ENCODE measurements around the gene CDK1. TPM values are rescaled to one million over a fixed set of nuclear protein-coding genes. Genes with fewer than 3 reads are reported as not detected.

CDK1 gene
- 17.2 TPM for total RNA-seq

- no peak within 1 kb of the TSS for H3K27ac ChIP-seq (ENCODE audit: low read depth, low read length)
- H3K4me1 ChIP-seq (ENCODE audit: control insufficient read depth in 3 of 3, insufficient read depth in 3 of 3, low read length in 3 of 3) = peaks cover 0 to 8% (median 3%) of the 10 kb centered on the region in 3 donors
- no peaks in the 10 kb centered on the region for H3K9me3 ChIP-seq (ENCODE audit: control insufficient read depth in 3 of 3, low read length in 3 of 3)
- peak within 1 kb of the TSS; percentile 76 to 80 (median 79) for H3K4me3 ChIP-seq (ENCODE audit: low read length in 3 of 3)
- no peaks in the 10 kb centered on the region for H3K36me3 ChIP-seq (ENCODE audit: control insufficient read depth in 3 of 3, insufficient read depth in 3 of 3, low read length in 3 of 3)
- H3K9ac ChIP-seq (ENCODE audit: low read depth in 1 of 3, low read length in 3 of 3) = peak within 1 kb of the TSS; percentile 64 to 87 (median 78)
- H3K27me3 ChIP-seq (ENCODE audit: control insufficient read depth in 3 of 3, insufficient read depth in 3 of 3, low read length in 3 of 3) = no peaks in the 10 kb centered on the region
Measured at GRCh38 chr10:60778214-60778970, at the start of gene CDK1. TSS of gene CDK1 (plus strand) at chr10:60778478. CDS start at chr10:60780166, 1,688 bp downstream.

DNA sequence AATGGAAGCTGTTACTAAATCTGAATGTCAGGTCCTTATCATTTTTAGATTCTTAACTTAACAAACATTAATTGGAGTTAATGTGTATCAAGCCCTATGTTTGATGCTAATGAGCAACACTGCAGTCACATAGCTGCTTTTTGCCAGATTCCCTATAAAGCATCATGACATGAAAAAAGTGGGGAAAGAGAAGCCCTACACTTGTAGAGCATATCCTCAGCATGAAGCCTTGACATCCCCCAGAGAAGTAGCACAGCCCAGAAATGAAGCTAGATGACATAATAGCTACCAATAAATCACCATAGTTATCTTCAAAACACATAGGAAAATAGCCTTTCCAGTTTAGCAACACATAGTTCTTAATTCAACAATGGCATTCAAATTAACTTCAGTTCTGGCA, 49.2 kb upstream of the CDK1 start:
- Histone ChIP-seq H3K4me3 (ENCODE audit: low read length in 3 of 3) (no peak overlapping the region), H3K27ac (ENCODE audit: low read depth, low read length) (no peak overlapping the region), H3K9ac (ENCODE audit: low read depth in 1 of 3, low read length in 3 of 3) (no peak overlapping the region), H3K36me3 (ENCODE audit: control insufficient read depth in 3 of 3, insufficient read depth in 3 of 3, low read length in 3 of 3) (no peaks in the 10 kb centered on the region), H3K4me1 (ENCODE audit: control insufficient read depth in 3 of 3, insufficient read depth in 3 of 3, low read length in 3 of 3) (peaks cover 0 to 8% (median 8%) of the 10 kb centered on the region in 3 donors), H3K27me3 (ENCODE audit: control insufficient read depth in 3 of 3, insufficient read depth in 3 of 3, low read length in 3 of 3) (peaks cover 15 to 28% (median 27%) of the 10 kb centered on the region in 3 donors), H3K9me3 (ENCODE audit: control insufficient read depth in 3 of 3, low read length in 3 of 3) (no peaks in the 10 kb centered on the region)

GRCh38 chr10:60731134-60731885, 47.0 kb upstream of the CDK1 start:
- H3K27ac ChIP-seq (ENCODE audit: low read depth, low read length) = no peak overlapping the region
- H3K4me1 ChIP-seq (ENCODE audit: control insufficient read depth in 3 of 3, insufficient read depth in 3 of 3, low read length in 3 of 3) = peaks cover 0 to 8% (median 8%) of the 10 kb centered on the region in 3 donors
- H3K9ac ChIP-seq (ENCODE audit: low read depth in 1 of 3, low read length in 3 of 3) = no peak overlapping the region
- H3K36me3 ChIP-seq (ENCODE audit: control insufficient read depth in 3 of 3, insufficient read depth in 3 of 3, low read length in 3 of 3) = no peaks in the 10 kb centered on the region
- peaks cover 29 to 35% (median 31%) of the 10 kb centered on the region in 3 donors for H3K27me3 ChIP-seq (ENCODE audit: control insufficient read depth in 3 of 3, insufficient read depth in 3 of 3, low read length in 3 of 3)
- H3K4me3 ChIP-seq (ENCODE audit: low read length in 3 of 3) = no peak overlapping the region
- H3K9me3 ChIP-seq (ENCODE audit: control insufficient read depth in 3 of 3, low read length in 3 of 3) = no peaks in the 10 kb centered on the region

GRCh38 chr10:60732198-60732806, 46.0 kb upstream of the CDK1 start:
- H3K27me3 ChIP-seq (ENCODE audit: control insufficient read depth in 3 of 3, insufficient read depth in 3 of 3, low read length in 3 of 3) = peaks cover 29 to 37% (median 31%) of the 10 kb centered on the region in 3 donors
- H3K4me1 ChIP-seq (ENCODE audit: control insufficient read depth in 3 of 3, insufficient read depth in 3 of 3, low read length in 3 of 3) = peaks cover 0 to 8% (median 8%) of the 10 kb centered on the region in 3 donors
- H3K9ac ChIP-seq (ENCODE audit: low read depth in 1 of 3, low read length in 3 of 3) = peak overlapping the region in 1 of 3 donors; percentile 35
- no peak overlapping the region for H3K27ac ChIP-seq (ENCODE audit: low read depth, low read length)
- H3K4me3 ChIP-seq (ENCODE audit: low read length in 3 of 3) = peak overlapping the region; percentile 45 to 63 (median 54)
- H3K9me3 ChIP-seq (ENCODE audit: control insufficient read depth in 3 of 3, low read length in 3 of 3) = no peaks in the 10 kb centered on the region
- no peaks in the 10 kb centered on the region for H3K36me3 ChIP-seq (ENCODE audit: control insufficient read depth in 3 of 3, insufficient read depth in 3 of 3, low read length in 3 of 3)

- H3K4me1 ChIP-seq (ENCODE audit: control insufficient read depth in 3 of 3, insufficient read depth in 3 of 3, low read length in 3 of 3) = peaks cover 0 to 8% (median 8%) of the 10 kb centered on the region in 3 donors
Measured at GRCh38 chr10:60732807-60733516, 45.3 kb upstream of the CDK1 start.

GRCh38 chr10:60733517-60733822, 44.8 kb upstream of the CDK1 start:
- Histone ChIP-seq H3K27me3 (ENCODE audit: control insufficient read depth in 3 of 3, insufficient read depth in 3 of 3, low read length in 3 of 3) (peaks cover 27 to 37% (median 29%) of the 10 kb centered on the region in 3 donors), H3K4me1 (ENCODE audit: control insufficient read depth in 3 of 3, insufficient read depth in 3 of 3, low read length in 3 of 3) (peaks cover 0 to 8% (median 8%) of the 10 kb centered on the region in 3 donors), H3K9ac (ENCODE audit: low read depth in 1 of 3, low read length in 3 of 3) (peak overlapping the region in 1 of 3 donors; percentile 26), H3K36me3 (ENCODE audit: control insufficient read depth in 3 of 3, insufficient read depth in 3 of 3, low read length in 3 of 3) (no peaks in the 10 kb centered on the region), H3K4me3 (ENCODE audit: low read length in 3 of 3) (peak overlapping the region in 2 of 3 donors; percentile 54 to 64), H3K27ac (ENCODE audit: low read depth, low read length) (no peak overlapping the region), H3K9me3 (ENCODE audit: control insufficient read depth in 3 of 3, low read length in 3 of 3) (no peaks in the 10 kb centered on the region)

More at GRCh38 chr10:60732807-60733516, 45.3 kb upstream of the CDK1 start:
- peaks cover 29 to 37% (median 29%) of the 10 kb centered on the region in 3 donors for H3K27me3 ChIP-seq (ENCODE audit: control insufficient read depth in 3 of 3, insufficient read depth in 3 of 3, low read length in 3 of 3)
- H3K4me3 ChIP-seq (ENCODE audit: low read length in 3 of 3) = peak overlapping the region; percentile 54 to 64 (median 63)
- peak overlapping the region in 2 of 3 donors; percentile 26 to 35 for H3K9ac ChIP-seq (ENCODE audit: low read depth in 1 of 3, low read length in 3 of 3)
- no peaks in the 10 kb centered on the region for H3K9me3 ChIP-seq (ENCODE audit: control insufficient read depth in 3 of 3, low read length in 3 of 3)
- no peak overlapping the region for H3K27ac ChIP-seq (ENCODE audit: low read depth, low read length)
- H3K36me3 ChIP-seq (ENCODE audit: control insufficient read depth in 3 of 3, insufficient read depth in 3 of 3, low read length in 3 of 3) = no peaks in the 10 kb centered on the region

DNA sequence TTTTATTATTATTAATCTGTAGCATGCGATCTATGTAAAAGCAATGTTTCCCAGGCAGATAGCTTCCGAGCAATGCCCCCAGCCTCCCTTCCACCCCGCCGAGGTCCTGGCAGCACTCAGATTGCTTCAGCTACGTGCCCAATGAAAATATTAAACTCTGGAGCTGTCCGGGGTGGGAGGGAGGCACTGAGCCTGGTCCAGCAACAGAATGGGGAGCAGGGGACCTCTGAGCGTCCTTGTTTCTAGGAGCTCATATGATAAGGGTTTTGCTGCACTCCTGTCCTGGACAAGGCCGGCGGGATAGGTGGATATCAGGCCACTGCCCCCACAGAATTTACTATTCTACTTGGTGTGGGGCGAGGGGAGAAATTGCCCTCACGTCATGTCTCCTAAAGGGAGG, 44.5 kb upstream of the CDK1 start:
- H3K4me3 ChIP-seq (ENCODE audit: low read length in 3 of 3) = no peak overlapping the region
- H3K27me3 ChIP-seq (ENCODE audit: control insufficient read depth in 3 of 3, insufficient read depth in 3 of 3, low read length in 3 of 3) = peaks cover 27 to 37% (median 29%) of the 10 kb centered on the region in 3 donors

GRCh38 chr10:60734226-60734625, 44.1 kb upstream of the CDK1 start:
- Histone ChIP-seq H3K27ac (ENCODE audit: low read depth, low read length) (no peak overlapping the region), H3K4me1 (ENCODE audit: control insufficient read depth in 3 of 3, insufficient read depth in 3 of 3, low read length in 3 of 3) (peaks cover 0 to 8% (median 8%) of the 10 kb centered on the region in 3 donors), H3K36me3 (ENCODE audit: control insufficient read depth in 3 of 3, insufficient read depth in 3 of 3, low read length in 3 of 3) (no peaks in the 10 kb centered on the region), H3K9ac (ENCODE audit: low read depth in 1 of 3, low read length in 3 of 3) (peak overlapping the region in 1 of 3 donors; percentile 18), H3K9me3 (ENCODE audit: control insufficient read depth in 3 of 3, low read length in 3 of 3) (no peaks in the 10 kb centered on the region), H3K4me3 (ENCODE audit: low read length in 3 of 3) (no peak overlapping the region), H3K27me3 (ENCODE audit: control insufficient read depth in 3 of 3, insufficient read depth in 3 of 3, low read length in 3 of 3) (peaks cover 27 to 37% (median 29%) of the 10 kb centered on the region in 3 donors)

More for the DNA sequence above, 44.5 kb upstream of the CDK1 start:
- Histone ChIP-seq H3K36me3 (ENCODE audit: control insufficient read depth in 3 of 3, insufficient read depth in 3 of 3, low read length in 3 of 3) (no peaks in the 10 kb centered on the region), H3K27ac (ENCODE audit: low read depth, low read length) (no peak overlapping the region), H3K9me3 (ENCODE audit: control insufficient read depth in 3 of 3, low read length in 3 of 3) (no peaks in the 10 kb centered on the region), H3K9ac (ENCODE audit: low read depth in 1 of 3, low read length in 3 of 3) (peak overlapping the region in 1 of 3 donors; percentile 18), H3K4me1 (ENCODE audit: control insufficient read depth in 3 of 3, insufficient read depth in 3 of 3, low read length in 3 of 3) (peaks cover 0 to 8% (median 8%) of the 10 kb centered on the region in 3 donors)

DNA sequence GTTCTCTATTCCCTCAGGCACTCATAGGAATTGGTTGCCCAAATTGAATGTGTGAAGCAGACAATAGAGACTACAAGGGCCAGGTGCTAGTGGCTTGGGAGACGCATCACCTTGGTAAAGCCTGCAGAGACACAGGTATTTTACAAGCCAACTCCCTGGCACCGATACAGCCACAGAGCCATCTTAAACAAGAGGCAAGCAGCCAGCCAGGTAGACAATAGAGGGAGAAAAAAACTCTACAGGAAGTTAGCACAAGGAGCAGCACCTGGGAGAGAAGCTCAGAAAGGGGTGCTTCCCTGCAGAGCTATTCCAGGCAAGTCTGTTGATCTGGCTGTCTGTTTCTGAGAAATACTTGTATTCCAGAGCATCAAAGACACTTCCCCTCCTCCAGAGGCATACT, 43.0 kb upstream of the CDK1 start:
- Histone ChIP-seq H3K4me1 (ENCODE audit: control insufficient read depth in 3 of 3, insufficient read depth in 3 of 3, low read length in 3 of 3) (peaks cover 0 to 8% (median 8%) of the 10 kb centered on the region in 3 donors), H3K27me3 (ENCODE audit: control insufficient read depth in 3 of 3, insufficient read depth in 3 of 3, low read length in 3 of 3) (peaks cover 27 to 37% (median 29%) of the 10 kb centered on the region in 3 donors), H3K9me3 (ENCODE audit: control insufficient read depth in 3 of 3, low read length in 3 of 3) (no peaks in the 10 kb centered on the region), H3K27ac (ENCODE audit: low read depth, low read length) (no peak overlapping the region), H3K9ac (ENCODE audit: low read depth in 1 of 3, low read length in 3 of 3) (no peak overlapping the region), H3K36me3 (ENCODE audit: control insufficient read depth in 3 of 3, insufficient read depth in 3 of 3, low read length in 3 of 3) (no peaks in the 10 kb centered on the region), H3K4me3 (ENCODE audit: low read length in 3 of 3) (no peak overlapping the region)

All from skeletal muscle tissue (tissue), 4 donors.